Lower leg skin (tissue), 4 donors: ENCODE results near the gene CCDC188. TPM values are rescaled to one million over a fixed set of nuclear protein-coding genes. Genes with fewer than 3 reads are reported as not detected.

ENCODE experiments used
- DNase-seq, 2 donors: peaks; one replicate each; pipeline ENCODE4 v3.0.0-alpha.2; 2019; ENCODE audit warnings: low spot score in 2 of 2
- H3K4me3 ChIP-seq: fragments of 200-600 bp; sonication (generic); 2 replicates; pipeline ENCODE4 v1.5.1; 2017; ENCODE audit warnings: mild to moderate bottlenecking, low read depth; ENCODE audit not compliant: poor library complexity, severe bottlenecking
- POLR2A ChIP-seq, 2 donors: fragments of 450-650 bp; IDR thresholded peaks; one replicate each; pipeline ENCODE4 v1.6.1; 2016 to 2017; ENCODE audit warnings: antibody characterized with exemption in 2 of 2, mild to moderate bottlenecking in 1 of 2, moderate library complexity in 1 of 2
- WGBS, 2 donors: methylation state at CpG; one replicate each; pipeline ENCODE4 v1.1.5; 2018; 5-methylcytosine and 5-hydroxymethylcytosine counted together
- intact Hi-C: fragments of 100-400 bp; cut with DNase I; formaldehyde crosslinking; loops from one replicate; pipeline ENCODE4 v1.15.0; 2023; ENCODE audit warnings: low total_unique reads
- total RNA-seq, 4 donors: library from RNA; depleted of rRNA; stranded (reverse); fragments of >200 nt; gene quantifications; one replicate each; pipeline ENCODE4 v1.1.0, GENCODE V29; 2016
- TF ChIP-seq, protein P1 (sequence below), 3 donors: fragments of 450-650 bp; IDR thresholded peaks; one replicate each; pipeline ENCODE4 v1.5.1; 2016; ENCODE audit warnings: antibody characterized with exemption in 3 of 3, mild to moderate bottlenecking in 3 of 3, moderate library complexity in 2 of 3

The CCDC188 gene
- total RNA-seq, 4 donors from 2014 or later = 0.16 to 2.1 (median 1.7) TPM; not detected in 1

DNA sequence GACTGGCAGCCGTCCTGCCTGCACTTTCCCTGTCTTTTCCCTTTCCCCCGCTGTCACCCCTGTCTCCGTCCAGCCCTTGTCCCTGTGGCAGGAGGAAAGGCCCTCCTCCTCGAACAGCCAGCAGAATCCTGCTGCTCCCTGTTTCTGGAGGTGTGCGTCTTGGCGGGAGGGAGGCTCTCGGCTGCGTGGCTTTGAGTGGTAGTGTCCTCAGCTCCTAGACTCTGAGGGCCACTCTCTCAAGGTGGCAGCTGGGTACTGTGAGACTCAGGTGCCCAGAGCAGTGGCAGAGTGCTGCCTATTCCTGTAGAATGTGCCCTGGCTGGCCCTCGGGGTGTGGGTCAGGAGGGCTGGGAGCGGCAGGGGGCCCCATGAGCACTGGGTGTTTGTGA lies 44.0 kb downstream of the CCDC188 start:
- no peak overlapping the region for H3K4me3 ChIP-seq
- intact Hi-C loops = no loop called here
- 93 to 95% methylated on average over 9 to 10 of the region's 10 CpGs for WGBS, 2 donors
- no peak for DNase-seq
- TF ChIP-seq, protein P1, sequence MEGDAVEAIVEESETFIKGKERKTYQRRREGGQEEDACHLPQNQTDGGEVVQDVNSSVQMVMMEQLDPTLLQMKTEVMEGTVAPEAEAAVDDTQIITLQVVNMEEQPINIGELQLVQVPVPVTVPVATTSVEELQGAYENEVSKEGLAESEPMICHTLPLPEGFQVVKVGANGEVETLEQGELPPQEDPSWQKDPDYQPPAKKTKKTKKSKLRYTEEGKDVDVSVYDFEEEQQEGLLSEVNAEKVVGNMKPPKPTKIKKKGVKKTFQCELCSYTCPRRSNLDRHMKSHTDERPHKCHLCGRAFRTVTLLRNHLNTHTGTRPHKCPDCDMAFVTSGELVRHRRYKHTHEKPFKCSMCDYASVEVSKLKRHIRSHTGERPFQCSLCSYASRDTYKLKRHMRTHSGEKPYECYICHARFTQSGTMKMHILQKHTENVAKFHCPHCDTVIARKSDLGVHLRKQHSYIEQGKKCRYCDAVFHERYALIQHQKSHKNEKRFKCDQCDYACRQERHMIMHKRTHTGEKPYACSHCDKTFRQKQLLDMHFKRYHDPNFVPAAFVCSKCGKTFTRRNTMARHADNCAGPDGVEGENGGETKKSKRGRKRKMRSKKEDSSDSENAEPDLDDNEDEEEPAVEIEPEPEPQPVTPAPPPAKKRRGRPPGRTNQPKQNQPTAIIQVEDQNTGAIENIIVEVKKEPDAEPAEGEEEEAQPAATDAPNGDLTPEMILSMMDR (IDR thresholded peaks at IDR 0.05) = no peak
- TF ChIP-seq POLR2A (IDR thresholded peaks at IDR 0.05) = no peak

DNA sequence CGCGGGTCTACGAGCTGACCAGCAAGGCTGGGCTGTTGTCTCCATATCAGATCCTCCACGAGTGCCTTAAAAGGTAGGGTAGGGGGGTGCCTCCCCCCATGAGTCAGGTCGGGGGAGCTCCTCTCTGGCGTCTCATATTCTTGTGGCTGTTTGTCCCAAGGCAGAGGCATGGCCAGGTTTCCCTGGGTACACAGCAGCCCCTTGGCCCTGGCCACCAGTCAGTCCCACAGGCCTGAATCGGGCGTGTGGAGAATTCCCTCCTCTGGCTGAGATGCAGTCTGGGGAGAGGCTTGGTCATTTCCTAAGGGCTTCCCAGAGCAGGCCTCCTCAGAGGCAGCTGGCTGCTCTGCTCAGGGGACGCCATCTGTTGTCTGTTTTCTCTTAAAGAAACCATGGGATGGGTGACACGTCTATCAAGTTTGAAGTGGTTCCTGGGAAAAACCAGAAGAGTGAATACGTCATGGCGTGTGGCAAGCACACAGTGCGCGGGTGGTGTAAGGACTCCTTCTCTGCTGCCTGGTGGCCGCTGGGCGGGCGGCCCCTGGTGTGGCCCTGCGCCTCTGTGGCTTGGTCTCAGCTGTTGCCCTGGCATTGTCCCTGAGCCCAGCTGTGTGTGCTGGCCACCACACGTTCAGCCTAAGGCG lies 44.5 kb downstream of the CCDC188 start:
- no peak overlapping the region for H3K4me3 ChIP-seq
- no peak for TF ChIP-seq POLR2A (IDR thresholded peaks at IDR 0.05)
- TF ChIP-seq, protein P1 (IDR thresholded peaks at IDR 0.05) = no peak
- no peak for DNase-seq
- intact Hi-C loops = no loop called here
- 83 to 90% methylated on average over 19 to 20 of the region's 20 CpGs for WGBS, 2 donors

DNA sequence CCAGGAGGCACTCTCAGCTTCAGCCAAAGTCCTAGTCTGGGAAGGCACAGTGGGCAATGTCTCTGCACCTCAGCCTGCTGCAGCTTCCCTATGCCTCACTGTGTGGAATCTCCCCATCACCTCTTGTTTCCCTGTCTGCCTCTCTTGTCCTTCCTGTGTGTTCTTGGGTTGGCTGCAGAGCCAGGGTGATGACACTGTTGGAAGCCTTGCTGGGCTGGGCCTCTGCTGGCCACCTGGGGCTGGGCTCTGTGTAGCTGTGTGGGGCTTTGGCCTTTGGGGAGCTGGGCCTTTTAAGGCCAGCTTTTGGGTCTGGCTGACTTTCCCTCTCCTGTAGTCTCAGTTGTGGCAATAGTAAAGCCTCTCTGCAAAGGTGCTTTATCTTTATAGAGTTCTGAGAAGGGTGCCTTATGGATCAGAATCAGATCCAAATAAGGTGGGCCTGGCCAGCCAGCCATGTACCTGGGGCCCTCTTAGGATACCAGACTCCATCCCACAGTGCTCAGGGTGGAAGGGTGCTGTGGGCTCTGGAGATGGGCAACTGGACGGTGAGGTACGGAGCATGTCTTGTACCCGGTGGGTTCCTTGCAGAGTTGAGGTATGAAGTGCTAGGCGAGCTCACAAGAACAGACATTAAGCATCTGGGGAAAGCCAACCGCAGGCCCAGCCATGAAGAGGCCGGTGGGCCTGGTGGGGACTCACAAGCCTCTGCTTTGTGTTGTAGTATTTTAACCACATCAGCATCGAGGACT lies 45.2 kb downstream of the CCDC188 start:
- H3K4me3 ChIP-seq = no peak overlapping the region
- DNase-seq = no peak
- TF ChIP-seq POLR2A (IDR thresholded peaks at IDR 0.05) = no peak
- 93 to 95% methylated on average over 7 of the region's 7 CpGs for WGBS, 2 donors
- intact Hi-C loops = no loop called here

DNA sequence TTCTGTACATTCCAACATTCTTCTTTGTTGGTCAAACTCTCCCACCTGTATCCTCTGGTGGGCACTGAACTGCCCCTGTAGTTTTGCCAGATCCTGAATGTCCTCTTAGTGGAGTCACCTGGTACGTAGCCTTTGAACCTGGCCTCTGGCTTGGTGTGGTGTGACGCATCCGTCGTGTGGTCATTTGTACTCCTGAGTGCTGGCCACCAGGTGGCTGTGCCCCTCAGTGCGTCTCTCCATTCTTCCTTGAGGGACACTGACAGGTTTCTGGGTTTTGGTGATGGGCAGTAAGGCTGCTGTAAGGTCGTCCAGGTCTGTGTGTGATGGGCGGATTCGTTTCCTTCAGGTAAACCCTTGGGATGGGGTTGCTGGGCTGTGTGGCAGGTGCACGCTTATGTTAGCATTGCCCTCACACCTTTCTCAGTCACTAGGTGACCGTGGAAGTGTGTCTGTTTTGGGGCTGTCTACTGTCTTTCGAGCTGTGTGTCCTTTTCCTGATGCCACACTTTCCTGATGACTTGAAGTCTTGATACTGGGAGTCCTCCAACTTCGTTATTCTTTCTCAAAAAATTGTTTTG lies 48.6 kb downstream of the CCDC188 start:
- TF ChIP-seq, protein P1 (IDR thresholded peaks at IDR 0.05) = no peak
- TF ChIP-seq POLR2A (IDR thresholded peaks at IDR 0.05) = no peak
- DNase-seq = no peak
- H3K4me3 ChIP-seq = no peak overlapping the region
- intact Hi-C loops = no loop called here
- WGBS, 2 donors = 92 to 96% methylated on average over 12 of the region's 12 CpGs

DNA sequence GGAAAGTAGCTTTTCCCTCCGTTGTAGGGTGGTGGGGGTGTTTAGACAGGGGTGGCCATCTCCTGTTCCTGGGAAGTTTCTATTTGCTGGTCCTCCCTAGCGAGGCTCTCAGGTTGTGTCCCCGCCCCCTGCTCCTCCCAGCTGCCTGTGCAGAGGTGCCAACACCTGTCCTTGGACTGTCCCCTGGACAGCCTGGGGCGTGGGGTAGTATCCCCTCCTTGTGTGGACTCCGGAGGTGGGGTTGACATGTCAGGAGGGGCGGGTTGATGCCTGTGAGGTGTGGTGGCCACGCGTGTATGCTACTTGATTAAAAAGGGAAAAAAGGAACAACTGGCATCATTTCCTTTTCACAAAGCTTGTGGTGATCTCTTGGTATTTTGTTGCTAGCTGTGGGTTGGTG lies 49.2 kb downstream of the CCDC188 start:
- no peak overlapping the region for H3K4me3 ChIP-seq
- no peak for DNase-seq
- WGBS, 2 donors = 78 to 80% methylated on average over 8 of the region's 8 CpGs
- intact Hi-C loops = no loop called here
- TF ChIP-seq, protein P1 (IDR thresholded peaks at IDR 0.05) = no peak
- TF ChIP-seq POLR2A (IDR thresholded peaks at IDR 0.05) = no peak

DNA sequence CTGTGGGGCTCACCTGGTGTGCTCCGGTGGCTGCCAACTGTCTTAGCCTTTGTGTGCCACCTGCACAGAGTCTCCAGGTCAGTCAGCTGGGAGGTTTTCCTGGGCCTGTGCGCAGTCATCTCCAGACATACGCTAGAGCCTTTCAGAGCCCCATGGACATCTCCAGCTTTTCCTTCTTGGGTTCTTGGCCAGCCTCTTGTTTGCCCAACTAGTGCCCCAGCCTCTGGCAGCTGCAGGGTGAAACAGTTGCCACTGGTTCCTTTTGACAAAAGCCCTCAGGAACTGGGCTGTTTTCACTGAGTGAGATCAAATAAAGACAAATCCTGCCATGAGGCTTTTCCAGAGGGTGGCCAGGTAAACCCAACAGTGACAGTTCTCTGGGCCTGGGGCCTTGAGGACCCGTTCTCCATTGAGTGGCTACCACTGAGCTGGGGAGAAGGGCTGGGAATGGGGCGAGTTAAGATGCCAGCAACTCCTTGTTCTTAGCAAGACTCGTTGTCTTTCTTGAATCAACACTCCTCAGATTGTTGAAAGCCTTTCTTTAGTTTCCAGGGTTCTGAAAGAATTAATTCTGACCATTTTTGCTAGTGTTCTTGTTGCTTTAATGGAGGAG lies 51.6 kb downstream of the CCDC188 start:
- WGBS, 2 donors = 95 to 96% methylated on average over 6 of the region's 6 CpGs
- no peak for DNase-seq
- TF ChIP-seq POLR2A (IDR thresholded peaks at IDR 0.05) = no peak
- TF ChIP-seq, protein P1 (IDR thresholded peaks at IDR 0.05) = no peak
- intact Hi-C loops = loop anchor here (10.0 kb wide), 1 partner anchor 64 kb away; no protein-coding TSS in a partner anchor
- H3K4me3 ChIP-seq = no peak overlapping the region
